Breast epithelium (tissue), 3 donors: Measurements from ENCODE around the gene SYT2.
"Not testable (repeated sequence)": the region's sequence is repeated elsewhere in the genome, so short reads cannot be mapped to it uniquely, and the experiment has no call there.

Source experiments
- CTCF ChIP-seq, 3 donors: fragments of 450-650 bp; IDR thresholded peaks; one replicate each; pipeline ENCODE4 v1.5.1; 2016 to 2017; ENCODE audit warnings: antibody characterized with exemption in 3 of 3, mild to moderate bottlenecking in 3 of 3, moderate library complexity in 3 of 3
- POLR2A ChIP-seq: fragments of 450-650 bp; IDR thresholded peaks from one replicate; pipeline ENCODE4 v1.6.1; 2016; ENCODE audit warnings: antibody characterized with exemption, mild to moderate bottlenecking, moderate library complexity
- POLR2AphosphoS5 ChIP-seq, 3 donors: sonication (generic); formaldehyde crosslinking; IDR thresholded peaks; one replicate each; pipeline ENCODE4 v1.6.1; 2017; ENCODE audit warnings: antibody characterized with exemption in 3 of 3

GRCh38 chr1:202636171-202636570, 74.1 kb downstream of the SYT2 start:
- TF ChIP-seq CTCF (IDR thresholded peaks at IDR 0.05); POLR2A; POLR2AphosphoS5 (IDR thresholded peaks at IDR 0.05): not testable (repeated sequence)
